ENCODE data around the gene CNTN1. TPM values are rescaled to one million over a fixed set of nuclear protein-coding genes. Genes with fewer than 3 reads are reported as not detected.

Gene CNTN1
- total and polyA plus RNA-seq, 2 of the 13 experiments (the other 11 are each of a cell fraction or from before 2014, with no cell fraction given): 0.01 to 0.07 TPM

GRCh38 chr12:41055875-41056577, 363.8 kb downstream of the CNTN1 start (continued):
- TF ChIP-seq RERE (CRISPR knock-in tag; IDR thresholded peaks at IDR 0.05; ENCODE audit: low read depth): no peak

GRCh38 chr12:41058266-41058665, 366.0 kb downstream of the CNTN1 start:
- Histone ChIP-seq H4K20me1 (ENCODE audit: insufficient read depth, low read length) (no peaks in the 10 kb centered on the region), H3K4me3 (replicated peaks in 1 of 3; ENCODE audit: insufficient read depth in 1 of 3, low read depth in 2 of 3, low read length in 3 of 3) (no peak overlapping the region), H3K4me1 (ENCODE audit: insufficient read depth, low read length) (no peaks in the 10 kb centered on the region), H3K79me2 (ENCODE audit: insufficient read depth, low read length) (no peaks in the 10 kb centered on the region), H3K9me3 (ENCODE audit: low read length) (no peaks in the 10 kb centered on the region), H3K27ac (ENCODE audit: extremely low read length, insufficient read depth, low read length) (no peak overlapping the region), H3K9ac (ENCODE audit: insufficient read depth, low read depth, low read length) (no peak overlapping the region), H3K36me3 (replicated peaks in 1 of 2; ENCODE audit: control insufficient read depth in 1 of 2, insufficient read depth in 2 of 2, low read length in 2 of 2) (no peaks in the 10 kb centered on the region), H3K27me3 (ENCODE audit: control insufficient read depth in 1 of 2, insufficient read depth in 2 of 2, low read length in 2 of 2) (no peaks in the 10 kb centered on the region), H2AFZ (ENCODE audit: low read length) (no peak overlapping the region), H3K4me2 (ENCODE audit: low read depth, low read length) (no peak overlapping the region)
- ChIA-PET POLR2A (no interaction called here), CTCF (ENCODE audit: low intra/inter-chr PET ratio, low total read pairs) (no interaction called here)
- intact Hi-C loops (cut with micrococcal nuclease; ENCODE audit: unreplicated experiment): no loop called here
- in situ Hi-C loops (cut with HindIII; ENCODE audit: extremely low pct_ligation_motif_present, low pct_unique_long_range_greater_than_20kb): no loop called here
- FAIRE-seq (no peak), DNase-seq (ENCODE audit: low spot score) (no peak), ATAC-seq (no peak)
- no TSS peak for BruUV-seq (replicated peaks)
- TF ChIP-seq NFRKB (IDR thresholded peaks at IDR 0.05) (no peak), ZBTB25 (CRISPR knock-in tag; IDR thresholded peaks at IDR 0.05) (no peak), NFATC3 (CRISPR knock-in tag; IDR thresholded peaks at IDR 0.05) (no peak), ZNF569 (CRISPR knock-in tag; IDR thresholded peaks at IDR 0.05; ENCODE audit: borderline replicate concordance) (no peak), SIX4 (CRISPR knock-in tag; IDR thresholded peaks at IDR 0.05) (no peak), ZNF709 (CRISPR knock-in tag; IDR thresholded peaks at IDR 0.05) (no peak), PPARG (CRISPR knock-in tag; conservative IDR thresholded peaks at IDR 0.05) (no peak), ZNF703 (CRISPR knock-in tag; IDR thresholded peaks at IDR 0.05; ENCODE audit: borderline replicate concordance) (no peak), HMGXB3 (CRISPR knock-in tag; IDR thresholded peaks at IDR 0.05; ENCODE audit: borderline replicate concordance) (no peak), NFE2 (CRISPR knock-in tag; IDR thresholded peaks at IDR 0.05) (no peak), ZNF432 (CRISPR knock-in tag; IDR thresholded peaks at IDR 0.05; ENCODE audit: borderline replicate concordance) (no peak), REPIN1 (CRISPR knock-in tag; IDR thresholded peaks at IDR 0.05; ENCODE audit: borderline replicate concordance, low read depth) (no peak)

All from HepG2 (cell line).